Cerebellar cortex (tissue), 1 donor: Measurements from ENCODE around the gene PCDH7.

Experiments
- DNase-seq: peaks from one replicate; pipeline ENCODE4 v3.0.0-alpha.2; 2015; ENCODE audit warnings: low spot score

PCDH7 gene

GRCh38 chr4:30725562-30725961, 5.4 kb downstream of the PCDH7 start:
- no peak for DNase-seq

GRCh38 chr4:30726090-30726675, 6.0 kb downstream of the PCDH7 start:
- DNase-seq: no peak

GRCh38 chr4:30727409-30727808, 7.2 kb downstream of the PCDH7 start:
- no peak for DNase-seq

- no peak for DNase-seq
Observed at GRCh38 chr4:30728311-30728710, 8.1 kb downstream of the PCDH7 start.

GRCh38 chr4:30743897-30744296, 23.7 kb downstream of the PCDH7 start:
- no peak for DNase-seq

- DNase-seq: no peak
Observed at GRCh38 chr4:30744386-30744785, 24.2 kb downstream of the PCDH7 start.

DNA sequence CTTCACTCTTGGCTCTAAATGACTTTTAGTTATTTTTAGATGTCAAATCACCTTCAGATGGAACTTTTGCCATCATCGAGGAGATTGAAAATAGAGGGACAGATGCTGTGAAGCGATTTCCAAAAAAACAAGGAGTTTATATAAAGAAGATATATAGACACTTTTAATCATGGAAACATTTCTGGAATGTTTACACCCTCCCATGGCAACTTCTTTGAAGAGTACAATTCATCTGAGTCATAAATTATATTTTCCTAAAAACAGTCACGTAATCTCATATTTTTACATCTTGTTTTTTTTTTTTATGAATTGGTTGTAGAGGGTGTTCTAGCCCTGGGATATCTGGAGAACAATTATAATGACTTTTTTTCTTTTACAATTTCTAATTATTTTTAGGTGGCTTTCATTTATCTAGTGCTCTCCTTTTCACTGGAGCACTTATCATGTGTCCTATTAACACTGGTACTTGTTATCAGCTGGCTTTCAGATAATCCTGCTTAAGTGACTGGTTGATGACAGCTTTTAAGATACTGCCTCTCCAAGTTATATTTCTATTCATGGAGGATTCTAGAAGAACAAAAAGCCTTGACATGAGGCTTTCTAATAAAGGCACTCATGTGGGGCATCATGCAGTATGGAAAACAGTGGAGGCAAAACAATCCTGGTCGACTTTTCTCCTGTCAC, 24.9 kb downstream of the PCDH7 start:
- no peak for DNase-seq

GRCh38 chr4:30746735-30747134, 26.6 kb downstream of the PCDH7 start:
- no peak for DNase-seq

- no peak for DNase-seq
Observed at GRCh38 chr4:30753316-30753715, 33.1 kb downstream of the PCDH7 start.

DNA sequence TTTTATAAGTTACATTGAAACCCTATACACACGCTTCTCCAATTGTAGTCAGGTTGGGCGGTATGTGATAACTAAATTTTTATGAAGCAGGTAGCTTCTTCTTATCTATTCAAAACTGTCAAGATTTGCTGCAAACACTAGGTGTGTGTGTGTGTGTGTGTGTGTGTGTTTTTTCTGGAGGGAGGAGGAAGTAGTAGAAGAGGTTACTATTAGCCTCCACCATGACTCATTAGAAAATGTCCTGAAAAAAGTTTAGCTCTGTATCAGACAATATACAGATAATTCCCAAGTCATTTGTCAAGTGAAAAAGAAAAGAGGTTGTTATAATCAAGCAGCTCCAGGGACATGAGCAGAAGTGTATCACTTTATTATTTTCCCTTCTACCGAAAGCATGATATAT, 33.9 kb downstream of the PCDH7 start:
- no peak for DNase-seq

GRCh38 chr4:30755346-30755745, 35.2 kb downstream of the PCDH7 start:
- DNase-seq: no peak

GRCh38 chr4:30756553-30756952, 36.4 kb downstream of the PCDH7 start:
- no peak for DNase-seq

DNA sequence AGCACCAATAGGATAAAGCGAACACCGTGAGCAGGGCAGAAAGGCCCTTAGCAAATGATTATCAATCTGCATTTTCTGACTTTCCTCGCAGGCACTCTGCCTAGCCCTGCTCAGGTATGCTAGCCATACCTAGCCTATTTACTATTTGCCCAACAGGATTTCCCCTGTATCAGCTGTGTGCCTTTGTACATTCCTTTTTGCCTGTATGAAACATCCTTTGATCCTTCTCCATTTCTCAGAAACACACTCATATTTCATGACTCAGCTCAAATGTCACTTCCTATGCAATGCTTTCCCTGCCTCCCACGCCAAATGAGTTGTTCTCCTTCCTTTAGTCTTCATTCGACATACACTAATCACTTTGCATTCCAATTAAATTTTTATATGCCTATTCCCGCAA, 37.2 kb downstream of the PCDH7 start:
- DNase-seq: no peak

DNA sequence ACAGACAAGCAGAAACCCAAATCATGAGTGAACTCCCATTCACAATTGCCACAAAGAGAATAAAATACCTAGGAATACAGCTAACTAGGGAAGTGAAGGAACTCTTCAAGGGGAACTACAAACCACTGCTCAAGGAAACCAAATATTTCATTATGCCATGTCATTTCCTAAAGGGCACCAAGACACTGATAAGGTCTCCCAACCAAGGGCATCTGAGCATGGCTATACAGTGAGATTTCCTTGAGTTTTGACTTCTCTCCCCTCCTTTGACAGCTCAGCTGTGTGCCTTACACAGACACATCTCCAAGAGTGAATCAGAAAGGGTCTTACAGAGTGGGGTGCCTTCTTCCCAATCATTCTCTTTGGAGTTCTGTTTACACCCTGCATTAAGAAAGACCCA, 40.4 kb downstream of the PCDH7 start:
- DNase-seq: no peak

DNA sequence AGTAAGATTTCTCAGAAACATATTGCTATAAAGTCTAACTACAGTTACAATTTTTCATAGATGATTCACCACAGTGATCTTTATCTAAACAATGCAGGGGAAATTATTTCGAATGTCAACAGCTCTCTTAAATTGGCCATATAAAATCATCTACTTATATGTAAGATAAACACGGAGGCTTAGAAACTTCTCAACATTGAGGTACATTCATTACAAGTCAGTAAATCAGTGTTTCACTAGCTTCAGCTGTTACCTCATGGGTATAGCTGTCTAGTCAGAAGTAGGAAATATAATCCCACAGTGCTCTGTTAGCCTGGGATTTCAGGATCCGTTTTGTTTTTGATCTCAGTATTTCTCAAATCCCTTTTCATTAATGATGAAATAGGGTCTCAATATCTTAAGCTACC, 43.2 kb downstream of the PCDH7 start:
- no peak for DNase-seq

DNA sequence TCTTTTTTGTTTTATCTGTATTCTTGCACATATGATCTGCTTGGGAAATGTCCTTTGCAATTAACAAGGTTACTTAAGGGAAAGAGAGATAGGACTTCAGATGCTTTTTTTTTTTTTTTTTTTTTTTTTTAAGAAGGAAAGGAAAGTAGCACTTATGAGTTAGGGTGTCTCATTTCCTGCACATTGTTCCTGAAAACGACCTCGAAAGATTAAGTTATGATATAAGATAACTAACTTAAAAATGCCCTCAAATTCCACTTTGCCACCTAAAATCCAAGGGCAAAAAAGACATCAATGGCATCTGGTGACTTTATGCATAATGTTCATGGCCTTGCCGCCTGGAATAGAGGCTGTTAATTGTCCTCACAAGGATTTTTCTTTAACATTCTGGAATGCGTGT, 44.9 kb downstream of the PCDH7 start:
- DNase-seq: no peak

DNA sequence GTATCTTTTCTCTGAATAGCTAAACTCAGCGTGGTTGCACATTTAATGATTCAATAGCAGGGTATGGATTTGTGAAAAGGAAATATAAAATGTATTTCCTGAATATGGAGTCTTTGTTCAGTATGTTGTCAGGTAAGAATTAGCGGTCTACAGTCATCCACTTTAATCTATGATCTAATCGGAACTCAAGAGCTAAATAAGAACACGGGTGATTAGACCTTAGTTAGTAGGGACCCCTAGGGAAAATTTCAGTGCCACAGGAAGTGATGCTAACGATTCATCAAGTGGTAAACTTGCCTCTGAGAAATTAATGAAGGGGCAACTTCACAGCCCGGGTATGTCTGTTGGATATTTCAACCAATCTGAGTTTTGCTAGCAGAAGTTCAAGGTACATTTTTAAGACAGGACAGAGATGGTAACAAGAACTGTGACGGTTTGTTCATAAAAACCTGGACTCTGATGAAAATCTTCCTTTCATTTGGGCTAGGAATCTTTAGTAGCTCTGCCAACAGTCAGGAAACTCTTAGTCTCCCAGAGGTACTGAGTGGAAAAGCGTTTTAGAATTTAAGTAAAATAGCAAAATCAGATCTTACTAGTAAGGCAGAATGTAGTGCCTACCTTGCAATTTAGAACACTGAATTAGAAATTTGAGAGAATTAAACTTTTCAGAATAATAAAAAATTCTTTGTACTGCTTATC, 47.1 kb downstream of the PCDH7 start:
- DNase-seq: no peak

GRCh38 chr4:30768277-30768676, 48.1 kb downstream of the PCDH7 start:
- no peak for DNase-seq

- no peak for DNase-seq
Observed at GRCh38 chr4:30769093-30769492, 48.9 kb downstream of the PCDH7 start.

- DNase-seq: no peak
Observed at GRCh38 chr4:30770049-30770549, 49.9 kb downstream of the PCDH7 start.

- no peak for DNase-seq
Observed at GRCh38 chr4:30770812-30771211, 50.6 kb downstream of the PCDH7 start.

- DNase-seq: no peak
Observed at GRCh38 chr4:30776451-30776850, 56.3 kb downstream of the PCDH7 start.

- no peak for DNase-seq
Observed at GRCh38 chr4:30776921-30777415, 56.8 kb downstream of the PCDH7 start.
